Stimulated activated naive CD8-positive, alpha-beta T cell treated with anti-CD3 and anti-CD28 coated beads, Interleukin-15, amount 100 ng/mL, for 72 hours (primary cell): ENCODE measurements around the gene NUCKS1.
A peak's percentile ranks its signal among the peaks of the same experiment; 100 is the strongest.

ENCODE experiments used
- ATAC-seq: fragments of 150-1000 bp; cut with Tn5 transposase; 2 replicates; pipeline ENCODE4 v1.10.0; 2021; ENCODE audit warnings: mild to moderate bottlenecking, moderate library complexity
- DNase-seq, 2 donors: peaks; one replicate each; pipeline ENCODE4 v3.0.0; 2021 to 2022
- H3K27ac Mint-ChIP-seq, 2 donors: one replicate each; pipeline ENCODE4 v1.8.0; 2022; ENCODE audit warnings: mild to moderate bottlenecking in 2 of 2, mixed read lengths in 2 of 2, moderate library complexity in 2 of 2
- H3K27me3 Mint-ChIP-seq: one replicate; pipeline ENCODE4 v1.8.0; 2022; ENCODE audit warnings: mixed read lengths
- H3K4me1 Mint-ChIP-seq: one replicate; pipeline ENCODE4 v1.8.0; 2022; ENCODE audit warnings: mild to moderate bottlenecking, mixed read lengths
- H3K4me3 Mint-ChIP-seq, 2 donors: one replicate each; pipeline ENCODE4 v1.8.0; 2022; ENCODE audit warnings: mild to moderate bottlenecking in 2 of 2, mixed read lengths in 2 of 2, moderate library complexity in 1 of 2
- H3K9me3 Mint-ChIP-seq, 2 donors: one replicate each; pipeline ENCODE4 v1.8.0; 2022; ENCODE audit warnings: mixed read lengths in 2 of 2

NUCKS1 gene

GRCh38 chr1:205701891-205702290 lies 48.1 kb downstream of the NUCKS1 start:
- DNase-seq (no peak), ATAC-seq (no peak)
- Mint-ChIP-seq H3K27ac (peak overlapping the region in 1 of 2 donors; percentile 24), H3K27me3 (peaks cover 5% of the 10 kb centered on the region), H3K4me3 (no peak overlapping the region), H3K4me1 (peaks cover 19% of the 10 kb centered on the region), H3K9me3 (no peaks in the 10 kb centered on the region)

- Mint-ChIP-seq H3K4me1 (peaks cover 19% of the 10 kb centered on the region), H3K9me3 (no peaks in the 10 kb centered on the region), H3K27me3 (peaks cover 10% of the 10 kb centered on the region), H3K27ac (peak overlapping the region in 1 of 2 donors; percentile 90), H3K4me3 (no peak overlapping the region)
- ATAC-seq (peak; percentile 19), DNase-seq (no peak)
Observed at GRCh38 chr1:205701420-205701819, 48.6 kb downstream of the NUCKS1 start.

DNA sequence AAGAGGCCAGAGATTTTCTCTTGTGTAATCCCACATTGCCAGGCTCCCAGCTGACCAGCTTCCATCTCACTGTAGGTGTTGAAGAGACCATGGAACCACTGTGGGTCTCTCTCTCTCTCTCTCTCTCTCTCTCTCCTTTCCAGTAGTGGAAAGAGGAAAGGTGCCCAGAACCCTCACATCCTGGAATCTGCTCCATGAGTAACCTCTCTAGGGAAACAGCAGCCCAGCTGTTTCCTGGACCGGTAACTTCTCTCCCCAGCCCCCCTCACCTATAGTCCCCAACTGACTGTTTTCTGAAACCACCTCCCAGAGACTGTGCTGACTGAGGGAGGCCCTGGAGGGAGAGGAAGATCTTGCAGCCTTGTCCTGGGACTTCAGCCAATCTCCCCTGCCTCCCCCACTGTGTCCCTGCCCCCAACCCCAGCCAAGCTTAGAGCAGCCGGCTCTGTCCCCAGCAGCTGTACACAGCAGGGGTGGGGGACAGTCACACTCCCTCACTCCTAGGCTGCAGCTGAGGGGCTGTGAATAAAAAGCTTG lies 49.0 kb downstream of the NUCKS1 start:
- H3K4me3 Mint-ChIP-seq, result no peak overlapping the region
- H3K9me3 Mint-ChIP-seq, result no peaks in the 10 kb centered on the region
- peak overlapping the region in 1 of 2 donors; percentile 90 for H3K27ac Mint-ChIP-seq
- ATAC-seq, result peak; percentile 45
- peaks cover 11% of the 10 kb centered on the region for H3K27me3 Mint-ChIP-seq
- H3K4me1 Mint-ChIP-seq, result peaks cover 19% of the 10 kb centered on the region
- no peak for DNase-seq

- H3K4me3 Mint-ChIP-seq, result no peak overlapping the region
- DNase-seq, result no peak
- ATAC-seq, result no peak
- peaks cover 19% of the 10 kb centered on the region for H3K4me1 Mint-ChIP-seq
- H3K27me3 Mint-ChIP-seq, result peaks cover 11% of the 10 kb centered on the region
- H3K9me3 Mint-ChIP-seq, result no peaks in the 10 kb centered on the region
- H3K27ac Mint-ChIP-seq, result no peak overlapping the region
Observed at GRCh38 chr1:205699416-205699815, 50.6 kb downstream of the NUCKS1 start.

DNA sequence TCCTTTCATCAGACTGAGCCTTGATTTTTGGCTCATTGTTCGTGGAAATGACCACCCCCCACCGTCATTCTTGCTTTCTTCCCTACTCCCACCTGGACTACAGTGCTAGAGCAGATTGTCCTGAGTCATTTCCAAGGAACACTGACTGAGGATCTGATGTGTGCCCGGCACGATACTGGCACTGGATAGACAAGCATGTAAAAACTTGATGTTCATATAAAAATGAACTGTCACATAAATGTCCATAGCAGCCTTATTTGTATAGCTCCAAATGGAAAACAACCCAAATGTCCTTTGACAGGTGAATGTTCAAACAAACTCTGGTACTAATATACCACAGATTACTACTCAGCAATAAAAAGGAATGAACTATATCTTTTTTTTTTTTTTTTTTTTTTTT lies 51.1 kb downstream of the NUCKS1 start:
- Mint-ChIP-seq H3K4me1 (peaks cover 19% of the 10 kb centered on the region), H3K27ac (no peak overlapping the region), H3K9me3 (no peaks in the 10 kb centered on the region), H3K4me3 (no peak overlapping the region), H3K27me3 (peaks cover 11% of the 10 kb centered on the region)
- ATAC-seq, result no peak
- no peak for DNase-seq

DNA sequence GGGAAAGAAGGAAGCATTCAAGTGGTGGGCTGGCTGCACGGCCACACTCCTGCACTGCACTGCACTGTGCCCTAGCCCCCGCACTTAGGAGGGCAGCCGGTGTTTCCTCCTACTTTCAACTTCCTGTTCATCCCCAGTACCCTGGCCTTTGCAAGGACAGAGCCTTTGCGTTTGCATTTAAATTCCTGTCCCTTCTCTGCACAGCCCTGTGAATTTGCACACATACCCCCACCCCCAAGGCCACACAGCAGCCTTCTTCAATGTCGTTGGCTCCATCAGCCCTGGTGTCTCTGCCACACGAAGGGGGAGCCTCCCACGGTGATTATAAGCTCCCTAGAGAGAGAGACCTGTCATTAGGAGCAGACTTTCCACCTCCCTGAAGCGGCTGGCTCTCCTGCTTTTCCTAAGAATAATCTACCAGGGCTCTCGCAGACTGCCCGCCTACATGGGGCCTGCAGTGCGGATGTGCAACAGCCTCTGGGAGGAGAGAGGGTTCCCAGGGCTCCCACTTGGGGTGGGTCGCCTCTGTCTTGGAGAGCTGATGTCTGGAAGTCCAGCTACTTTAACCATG lies 56.5 kb downstream of the NUCKS1 start:
- Mint-ChIP-seq H3K9me3 (no peaks in the 10 kb centered on the region), H3K4me1 (peaks cover 9% of the 10 kb centered on the region), H3K27ac (peak overlapping the region in 1 of 2 donors; percentile 48), H3K4me3 (no peak overlapping the region), H3K27me3 (peaks cover 36% of the 10 kb centered on the region)
- ATAC-seq (no peak), DNase-seq (no peak)

GRCh38 chr1:205692423-205692822 lies 57.6 kb downstream of the NUCKS1 start:
- H3K4me1 Mint-ChIP-seq, result peaks cover 9% of the 10 kb centered on the region
- no peak overlapping the region for H3K27ac Mint-ChIP-seq
- no peak for DNase-seq
- peaks cover 43% of the 10 kb centered on the region for H3K27me3 Mint-ChIP-seq
- no peak overlapping the region for H3K4me3 Mint-ChIP-seq
- ATAC-seq, result no peak
- no peaks in the 10 kb centered on the region for H3K9me3 Mint-ChIP-seq

DNA sequence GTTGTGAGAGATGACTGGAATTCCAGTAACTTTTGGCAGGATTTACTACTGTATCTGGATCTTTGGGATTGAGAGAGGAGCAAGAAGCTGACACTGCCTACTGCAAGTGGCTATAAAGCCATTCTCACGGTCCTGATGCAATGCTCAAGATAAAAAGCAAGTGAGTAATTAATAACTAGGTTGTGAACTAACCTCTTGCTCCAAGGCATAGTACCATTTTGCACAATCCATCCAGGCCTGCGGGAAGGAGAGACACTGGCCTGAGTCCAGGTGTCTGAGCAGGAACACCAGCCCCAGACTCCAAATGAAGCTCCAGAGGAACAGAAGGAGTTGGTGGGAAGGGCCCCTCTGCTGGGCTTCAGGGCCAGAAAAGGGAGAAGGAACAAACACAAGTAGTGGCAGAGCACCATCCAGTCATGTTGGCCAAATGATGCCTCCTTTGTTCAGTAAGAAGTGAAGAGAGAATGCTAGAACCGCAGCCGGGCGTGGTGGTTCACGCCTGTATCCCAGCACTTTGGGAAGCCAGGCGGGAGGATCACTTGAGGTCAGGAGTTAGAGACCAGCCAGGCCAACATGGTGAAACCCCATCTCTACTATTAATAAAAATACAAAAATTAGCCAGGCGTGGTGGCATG lies 59.7 kb downstream of the NUCKS1 start:
- no peak for ATAC-seq

DNA sequence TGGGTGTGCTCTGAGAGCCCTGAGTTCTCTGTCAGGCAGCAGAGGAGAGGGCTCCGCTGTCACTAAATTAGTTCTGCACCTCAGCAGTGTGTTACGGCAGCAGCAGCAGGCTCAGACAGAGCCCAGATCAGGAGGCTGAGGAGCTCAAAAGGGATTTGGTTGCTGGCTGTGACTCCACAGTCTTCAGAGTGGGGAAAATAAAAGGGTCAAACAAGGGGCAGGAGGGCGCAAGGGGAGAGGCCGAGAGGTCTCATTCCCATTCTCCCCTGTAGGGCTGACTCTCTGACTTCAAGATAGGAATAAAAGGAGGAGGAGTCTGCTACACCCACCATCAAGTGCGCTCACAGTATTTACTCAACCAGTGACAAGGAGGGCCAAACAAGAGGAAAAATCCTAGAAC lies 60.5 kb downstream of the NUCKS1 start:
- ATAC-seq (no peak), DNase-seq (no peak)
- Mint-ChIP-seq H3K27me3 (peaks cover 35% of the 10 kb centered on the region), H3K27ac (no peak overlapping the region), H3K4me1 (peaks cover 9% of the 10 kb centered on the region), H3K4me3 (no peak overlapping the region), H3K9me3 (no peaks in the 10 kb centered on the region)

More for the DNA sequence above, 59.7 kb downstream of the NUCKS1 start:
- Mint-ChIP-seq H3K9me3 (no peaks in the 10 kb centered on the region), H3K4me3 (no peak overlapping the region), H3K27ac (no peak overlapping the region), H3K27me3 (peaks cover 35% of the 10 kb centered on the region), H3K4me1 (peaks cover 9% of the 10 kb centered on the region)
- no peak for DNase-seq

DNA sequence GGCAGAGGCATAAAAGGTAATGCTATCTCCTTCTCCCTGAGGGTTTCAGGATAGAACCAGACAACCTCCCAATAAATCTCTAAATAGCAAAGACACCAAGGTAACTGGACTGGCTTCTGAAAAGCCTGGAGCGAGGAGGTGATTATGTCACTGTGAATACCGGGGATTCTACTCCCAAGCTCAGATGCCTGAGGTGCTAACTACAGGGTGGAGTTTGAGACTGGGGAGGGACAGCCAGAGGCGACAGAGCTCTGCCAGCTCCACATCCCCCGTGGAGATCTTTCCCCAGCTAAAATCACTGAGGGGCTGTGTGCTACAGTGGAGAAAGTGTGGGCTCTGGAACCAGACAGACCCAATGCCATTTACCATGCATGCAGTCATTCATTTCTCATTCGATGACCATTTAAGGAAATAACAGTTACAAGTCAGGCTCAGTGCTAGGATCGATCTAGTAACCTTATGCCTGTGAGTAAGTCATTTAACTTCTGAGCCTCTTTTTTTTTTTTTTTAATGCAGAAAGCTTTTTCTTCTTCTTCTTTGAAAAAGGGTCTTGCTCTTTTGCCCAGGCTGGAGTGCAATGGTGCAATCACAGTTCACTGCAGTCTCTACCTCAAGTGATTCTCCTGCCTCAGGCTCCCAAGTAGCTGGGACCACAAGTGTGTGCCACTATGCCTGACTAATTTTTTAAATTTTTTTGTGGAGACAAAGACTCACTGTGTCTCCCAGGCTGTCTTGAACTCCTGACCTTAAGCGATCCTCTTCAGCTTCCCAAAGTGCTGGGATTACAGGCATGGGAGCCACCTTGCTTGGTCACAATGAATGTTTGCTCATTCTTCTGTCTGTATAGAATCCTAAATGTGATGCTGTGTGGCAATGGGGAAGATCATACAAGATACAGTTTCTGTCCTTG lies 61.6 kb downstream of the NUCKS1 start:
- Mint-ChIP-seq H3K4me1 (peaks cover 6% of the 10 kb centered on the region), H3K27me3 (peaks cover 31% of the 10 kb centered on the region), H3K9me3 (no peaks in the 10 kb centered on the region), H3K27ac (peak overlapping the region in 1 of 2 donors; percentile 24), H3K4me3 (no peak overlapping the region)
- ATAC-seq (no peak), DNase-seq (no peak)

DNA sequence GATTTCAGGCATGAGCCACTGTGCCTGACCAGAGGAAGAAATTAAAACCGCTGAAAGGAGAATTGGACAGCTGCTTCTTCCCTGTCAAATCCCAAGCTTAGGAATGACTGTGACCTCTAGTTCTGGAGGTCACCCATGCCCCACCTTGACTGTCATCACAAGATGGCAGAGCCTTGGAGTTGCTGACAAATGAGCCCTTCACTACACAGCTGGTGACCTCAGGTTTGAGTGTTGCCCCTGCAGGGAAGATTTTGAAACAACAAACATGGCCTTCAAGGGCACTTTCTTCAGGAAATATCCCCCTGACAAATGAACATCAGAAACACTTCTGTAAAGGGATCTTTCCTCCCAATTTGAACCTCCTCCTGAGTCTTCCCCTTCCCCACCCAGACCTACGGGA lies 62.7 kb downstream of the NUCKS1 start:
- H3K4me1 Mint-ChIP-seq, result no peaks in the 10 kb centered on the region
- DNase-seq (no peak), ATAC-seq (no peak)
- H3K4me3 Mint-ChIP-seq, result no peak overlapping the region
- H3K27ac Mint-ChIP-seq, result no peak overlapping the region
- no peaks in the 10 kb centered on the region for H3K9me3 Mint-ChIP-seq
- H3K27me3 Mint-ChIP-seq, result peaks cover 19% of the 10 kb centered on the region

DNA sequence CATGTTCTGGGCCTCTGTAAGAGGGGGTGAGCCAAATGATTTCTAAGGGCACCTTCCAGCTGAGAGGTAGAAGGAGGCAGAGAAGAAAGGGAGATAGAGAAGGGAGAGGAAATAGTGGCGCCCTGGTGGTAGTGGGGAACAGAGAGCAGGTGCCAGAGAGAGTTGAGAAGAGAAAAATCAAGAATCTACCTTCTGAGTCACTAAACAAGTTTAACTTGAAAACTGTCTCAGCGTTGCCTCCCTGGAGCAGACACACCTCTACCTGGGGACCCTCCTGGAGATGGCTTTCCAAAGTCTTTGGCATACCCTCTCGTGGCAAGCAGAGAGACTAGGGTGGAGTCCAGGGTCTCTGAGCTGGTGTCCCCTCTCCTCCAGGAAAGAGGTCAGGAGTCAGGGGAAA lies 68.6 kb downstream of the NUCKS1 start:
- Mint-ChIP-seq H3K27me3 (peaks cover 37% of the 10 kb centered on the region), H3K9me3 (no peaks in the 10 kb centered on the region), H3K4me1 (peaks cover 19% of the 10 kb centered on the region), H3K27ac (no peak overlapping the region), H3K4me3 (no peak overlapping the region)
- DNase-seq, result no peak
- ATAC-seq, result no peak

DNA sequence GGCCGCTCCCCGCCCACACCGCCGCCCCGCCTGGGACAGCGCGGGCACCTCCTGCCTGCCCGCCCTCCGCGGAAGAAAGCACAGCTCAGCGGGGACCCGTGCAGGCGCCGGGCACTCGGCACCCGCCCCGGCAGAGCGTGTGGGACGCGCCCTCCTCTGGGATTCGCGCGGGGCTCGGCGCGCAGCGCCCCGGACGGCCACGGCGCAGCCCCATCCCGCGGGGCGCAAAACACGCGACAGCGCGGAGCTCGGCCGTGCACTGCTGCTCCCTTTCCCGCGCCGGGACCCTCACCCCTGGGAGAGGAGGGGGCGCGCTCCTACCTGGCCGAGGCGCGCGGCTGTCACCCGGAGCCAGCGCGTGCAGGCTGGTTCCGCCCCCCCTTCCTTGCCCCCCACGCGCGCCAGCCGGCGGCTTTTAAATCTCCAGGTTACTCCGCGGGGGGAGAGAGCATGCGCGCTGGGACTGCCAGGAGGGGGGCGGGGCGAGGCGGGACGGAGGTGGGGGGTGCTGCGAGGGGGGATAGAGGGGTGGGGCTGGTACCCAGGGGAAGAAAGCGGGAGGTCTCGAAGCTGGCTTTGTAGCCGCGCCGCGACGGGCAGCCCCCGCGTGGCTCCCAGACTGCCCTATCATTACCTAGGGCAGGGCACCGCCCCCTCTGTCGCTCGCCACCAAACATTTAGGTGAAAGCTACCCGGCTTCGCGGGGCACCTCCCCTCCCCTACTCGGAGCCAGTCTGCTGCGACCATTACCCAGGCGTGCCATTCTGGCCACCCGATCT lies 69.7 kb downstream of the NUCKS1 start, which contains the start of gene SLC45A3:
SLC45A3 (minus strand) TSS at position 437 of the 779 bp plus-strand sequence. CDS start 15,853 bp downstream, outside the sequence.
- Mint-ChIP-seq H3K27me3 (peaks cover 48% of the 10 kb centered on the region), H3K27ac (peak within 1 kb of the TSS in 1 of 2 donors; percentile 41)

GRCh38 chr1:205678286-205679111 lies 71.5 kb downstream of the NUCKS1 start:
- Mint-ChIP-seq H3K4me1 (peaks cover 19% of the 10 kb centered on the region), H3K27me3 (peaks cover 52% of the 10 kb centered on the region), H3K4me3 (peak overlapping the region; percentile 86), H3K9me3 (no peaks in the 10 kb centered on the region), H3K27ac (no peak overlapping the region)
- ATAC-seq, result no peak
- DNase-seq, result no peak

More for the DNA sequence above, 69.7 kb downstream of the NUCKS1 start, which contains the start of gene SLC45A3:
- Mint-ChIP-seq H3K4me1 (peaks cover 19% of the 10 kb centered on the region), H3K9me3 (no peaks in the 10 kb centered on the region), H3K4me3 (peak within 1 kb of the TSS; percentile 86)
- ATAC-seq (peak; percentile 90), DNase-seq (peak in 1 of 2 donors; percentile 38)
